HT-29 (cell line): Measurements from ENCODE around the gene CHMP5. TPM values are rescaled to one million over a fixed set of nuclear protein-coding genes. Genes with fewer than 3 reads are reported as not detected.

Source experiments
- DNase-seq: peaks from one replicate; pipeline ENCODE4 v3.0.0-alpha.2; 2015; ENCODE audit warnings: low spot score
- total RNA-seq: library from RNA; depleted of rRNA; stranded (reverse); fragments of >200 nt; shearing (Covaris generic); gene quantifications from 2 replicates; pipeline ENCODE4 v1.2.3, GENCODE V29; 2014

Gene CHMP5
- total RNA-seq, 1 experiment from 2014 or later: 29.2 TPM

DNA sequence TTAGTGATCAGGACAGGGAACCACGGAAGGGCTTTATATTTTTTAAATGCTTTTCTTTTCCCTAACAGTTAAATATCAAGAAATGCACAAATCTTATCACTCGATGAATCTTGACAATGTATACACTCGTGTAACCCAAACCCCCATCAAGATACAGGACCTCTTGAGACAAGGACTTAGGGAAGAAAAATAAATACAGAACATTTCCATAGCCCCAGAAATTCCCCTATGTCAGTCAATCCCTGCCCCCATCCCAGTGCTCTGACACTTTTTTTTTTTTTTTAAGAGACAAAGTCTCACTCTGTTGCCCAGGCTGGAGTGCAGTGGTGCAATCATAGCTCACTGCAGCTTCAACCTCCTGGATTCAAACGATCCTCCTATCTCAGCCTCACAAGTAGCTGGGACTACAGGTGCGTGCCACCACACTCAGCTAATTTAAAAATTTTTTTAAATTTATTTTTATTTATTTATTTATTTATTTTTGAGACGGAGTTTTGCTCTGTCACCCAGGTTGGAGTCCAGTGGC is 22.2 kb upstream of the CHMP5 start:
- DNase-seq: no peak

DNA sequence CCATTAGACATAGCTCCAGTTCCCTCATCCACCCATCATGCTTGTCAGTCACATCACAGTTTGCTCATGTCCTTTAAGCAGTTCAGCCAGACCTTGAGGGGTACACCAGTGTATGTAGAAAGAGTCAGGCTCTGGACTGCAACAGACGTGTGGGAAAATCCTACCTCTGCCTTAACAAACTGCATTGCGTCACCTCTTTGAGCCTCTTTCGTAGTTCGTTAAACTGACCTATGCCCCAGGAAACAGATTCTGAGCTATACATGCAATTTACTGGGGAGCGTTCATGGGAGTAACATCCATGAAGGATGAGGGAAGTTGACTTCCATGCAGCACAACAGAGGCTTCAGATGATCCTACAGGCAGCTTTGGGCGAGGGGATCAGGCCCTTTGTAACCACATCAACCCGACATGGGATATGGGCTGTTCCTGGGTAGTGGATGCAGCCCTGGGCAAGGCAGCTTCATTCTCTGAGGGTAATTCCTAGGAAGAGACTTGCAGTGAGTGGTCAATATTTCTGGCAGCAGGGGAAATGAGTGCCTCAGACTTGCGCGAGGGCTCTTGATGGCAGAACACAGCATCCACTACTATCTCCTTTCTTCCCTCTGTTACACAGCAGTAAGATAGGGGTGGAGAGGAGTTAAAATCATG is 20.6 kb upstream of the CHMP5 start:
- no peak for DNase-seq

DNA sequence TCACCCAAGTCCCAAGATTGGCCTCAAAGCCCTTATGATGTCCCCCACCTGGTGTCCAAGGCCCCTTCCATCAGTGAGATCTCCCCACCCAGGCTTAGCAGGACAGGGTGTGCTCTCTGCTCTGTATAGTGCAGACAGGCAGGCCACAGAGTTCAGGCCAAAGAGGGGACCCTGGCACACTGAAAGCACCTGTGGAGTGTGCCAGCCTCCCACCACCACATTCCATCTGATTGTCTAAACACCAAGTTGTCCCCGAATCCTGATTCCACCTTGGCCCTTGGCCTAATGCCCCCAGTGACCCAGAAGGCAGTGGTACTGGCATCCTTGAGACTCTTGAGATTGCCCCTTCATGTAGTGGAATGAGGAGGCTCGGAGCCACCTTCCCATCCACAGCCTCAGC is 19.5 kb upstream of the CHMP5 start:
- DNase-seq: no peak

DNA sequence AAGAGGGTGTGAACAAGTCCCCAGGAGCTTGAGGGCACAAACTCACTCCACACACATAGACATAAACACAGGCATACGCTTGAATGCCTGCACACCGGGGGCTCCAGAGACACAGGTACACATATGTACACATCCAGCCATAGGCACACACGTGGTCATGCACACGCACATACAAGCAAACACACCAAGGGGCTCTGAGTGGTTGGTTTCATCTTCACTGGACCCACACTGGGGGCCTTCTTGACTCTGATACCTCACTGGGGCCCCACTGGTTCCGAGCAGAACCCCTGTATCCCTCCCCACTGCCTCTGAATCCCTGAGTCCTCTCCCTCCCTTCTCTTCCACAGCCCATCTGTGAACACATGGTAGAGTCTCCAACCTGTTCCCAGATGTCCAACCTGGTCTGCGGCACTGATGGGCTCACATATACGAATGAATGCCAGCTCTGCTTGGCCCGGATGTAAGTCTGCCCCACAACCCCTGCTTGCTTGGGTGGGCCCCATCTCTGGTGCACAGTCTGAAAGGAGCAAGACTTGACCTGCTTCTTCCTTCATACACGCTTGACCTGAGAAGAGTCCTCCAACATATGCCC is 18.5 kb upstream of the CHMP5 start:
- no peak for DNase-seq

DNA sequence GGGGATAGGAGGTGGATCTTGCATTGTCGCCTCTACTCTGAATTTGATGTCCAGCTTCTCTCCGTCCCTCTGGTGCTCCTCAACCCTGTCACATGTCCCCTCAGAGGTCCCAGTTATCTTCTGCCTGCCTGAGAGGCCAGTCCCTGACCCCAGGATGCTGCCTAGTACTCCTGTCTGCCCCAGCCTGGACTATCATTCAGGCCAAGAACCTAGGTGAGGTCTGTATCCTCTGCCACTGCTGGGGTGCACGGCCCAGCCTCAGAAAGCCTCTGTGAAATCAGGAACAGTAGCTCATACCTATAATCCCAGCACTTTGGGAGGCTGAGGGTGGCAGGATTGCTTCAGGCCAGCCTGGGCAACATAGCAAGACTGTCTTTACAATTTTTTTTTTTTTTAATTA is 16.2 kb upstream of the CHMP5 start:
- no peak for DNase-seq

DNA sequence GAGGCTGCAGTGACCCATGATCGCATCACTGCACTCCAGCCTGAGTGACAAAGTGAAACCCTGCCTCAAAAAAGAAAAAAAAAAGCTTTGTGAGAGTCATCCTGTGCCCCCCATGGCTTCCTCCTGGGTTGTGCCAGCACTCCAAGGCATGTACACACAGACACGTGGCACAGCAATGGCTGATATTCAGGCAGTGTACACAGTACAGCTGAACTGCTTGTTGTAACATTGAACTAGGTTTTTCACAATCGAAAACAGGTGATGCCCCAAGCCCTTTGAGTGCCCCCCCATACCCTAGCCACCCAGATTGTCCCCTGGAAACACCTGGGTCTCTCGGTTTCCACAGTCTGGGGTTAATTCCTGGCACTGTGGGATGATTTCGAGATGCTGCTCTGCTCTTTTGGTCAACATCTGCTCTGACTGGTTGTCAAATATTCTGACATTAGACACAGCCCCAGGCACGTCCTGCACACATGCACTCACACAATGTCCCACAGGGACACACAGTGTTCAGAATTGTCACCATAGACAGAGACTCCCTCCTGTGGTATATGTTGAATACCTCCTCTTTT is 15.7 kb upstream of the CHMP5 start:
- no peak for DNase-seq

DNA sequence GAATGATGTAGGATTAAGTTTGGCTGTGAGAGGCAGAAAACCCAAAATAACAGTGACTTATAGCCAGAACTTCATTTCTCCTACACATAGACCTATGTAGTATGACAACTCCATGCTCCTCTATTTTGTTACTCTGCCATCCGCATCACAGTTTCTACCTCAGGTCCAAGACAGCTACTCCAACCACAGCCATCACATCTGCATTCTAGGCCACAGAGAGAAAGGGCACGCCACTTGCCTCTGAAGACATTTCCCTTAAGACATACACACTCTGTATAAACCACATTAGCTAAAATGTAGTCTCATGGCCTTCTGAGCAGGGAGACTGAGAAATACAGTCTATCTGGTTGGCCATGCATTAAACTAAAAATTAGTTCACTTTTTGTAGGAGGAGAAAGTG is 14.9 kb upstream of the CHMP5 start:
- DNase-seq: no peak

DNA sequence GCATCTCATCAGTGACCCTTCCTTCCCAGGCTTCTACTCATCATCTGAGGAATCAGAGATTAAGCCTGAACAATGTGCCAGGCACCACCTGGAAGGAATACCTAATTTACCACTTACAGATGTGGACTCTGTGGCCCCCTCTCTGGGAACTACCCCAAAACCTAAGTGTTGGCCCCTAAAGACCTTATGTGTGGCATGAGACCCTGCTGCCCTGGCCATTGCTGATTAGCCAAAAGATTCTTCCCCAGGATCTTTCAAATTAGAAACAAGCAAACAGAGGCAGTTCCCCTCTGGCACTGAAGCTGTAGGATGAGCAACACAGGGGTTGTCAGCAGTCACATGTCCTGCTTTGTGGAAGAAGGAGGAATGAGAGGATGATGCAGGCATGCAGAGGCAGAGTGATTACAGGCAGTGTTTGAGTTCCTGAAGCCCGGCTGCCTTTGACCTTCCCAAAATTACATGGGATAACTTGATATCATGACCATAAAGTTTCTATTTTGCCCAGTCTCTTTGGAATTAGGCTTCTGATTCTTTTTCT is 14.3 kb upstream of the CHMP5 start:
- DNase-seq: no peak

DNA sequence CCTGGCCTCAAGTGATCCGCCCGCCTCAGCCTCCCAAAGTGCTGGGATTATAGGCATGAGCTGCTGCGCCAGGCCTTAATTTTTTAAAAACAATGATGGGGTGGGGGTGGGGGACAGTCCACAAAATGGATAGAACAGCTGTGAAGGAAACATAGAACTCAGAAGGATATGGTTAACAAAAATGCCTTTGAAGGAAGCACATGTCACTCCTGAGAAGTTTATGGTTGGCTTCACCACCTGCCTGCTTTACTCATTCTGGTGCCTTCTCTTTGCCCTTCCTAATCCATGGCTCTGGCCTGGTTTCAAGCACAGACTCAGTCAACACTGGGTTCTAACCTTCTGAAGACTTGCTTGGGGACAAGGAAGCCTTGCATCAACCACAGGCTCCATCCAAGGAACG is 10.6 kb upstream of the CHMP5 start:
- no peak for DNase-seq

DNA sequence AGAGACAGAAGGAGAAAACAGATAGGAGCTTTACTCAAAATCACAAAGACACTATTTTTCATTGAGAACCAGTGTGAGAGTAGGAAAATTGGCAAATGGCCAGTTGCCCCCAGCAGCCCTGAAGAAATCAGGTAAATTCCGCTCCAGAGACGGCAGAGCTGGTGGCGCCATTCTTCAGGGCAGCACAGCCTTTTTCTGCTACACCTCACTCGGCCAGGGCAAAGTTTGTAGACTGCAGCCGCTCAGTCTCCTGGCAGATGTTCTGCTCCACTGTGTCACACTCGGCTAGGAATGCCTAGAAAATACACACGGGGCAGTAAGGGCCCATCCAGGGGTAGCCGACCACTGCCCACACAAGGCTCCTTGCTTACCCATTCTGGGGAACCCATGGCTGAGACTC is 9.8 kb upstream of the CHMP5 start:
- no peak for DNase-seq

DNA sequence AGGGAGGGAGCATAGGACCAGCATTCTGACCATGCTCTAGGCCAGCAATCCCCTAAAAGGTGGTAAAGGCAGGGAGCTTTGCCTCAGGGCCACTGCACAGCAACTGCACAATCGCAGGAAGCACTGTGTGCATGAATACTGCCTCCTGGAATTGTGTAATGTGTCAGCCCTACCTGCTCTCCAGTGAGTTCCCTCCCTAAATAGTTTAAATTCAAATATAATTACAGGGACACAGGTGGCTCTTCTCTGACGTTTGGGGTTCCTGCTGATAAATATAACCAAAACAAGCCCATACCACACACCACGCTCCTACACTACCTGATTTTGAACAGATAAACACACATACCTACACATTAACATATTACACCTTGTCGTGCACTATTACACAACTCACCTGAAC is 9.4 kb upstream of the CHMP5 start:
- no peak for DNase-seq

DNA sequence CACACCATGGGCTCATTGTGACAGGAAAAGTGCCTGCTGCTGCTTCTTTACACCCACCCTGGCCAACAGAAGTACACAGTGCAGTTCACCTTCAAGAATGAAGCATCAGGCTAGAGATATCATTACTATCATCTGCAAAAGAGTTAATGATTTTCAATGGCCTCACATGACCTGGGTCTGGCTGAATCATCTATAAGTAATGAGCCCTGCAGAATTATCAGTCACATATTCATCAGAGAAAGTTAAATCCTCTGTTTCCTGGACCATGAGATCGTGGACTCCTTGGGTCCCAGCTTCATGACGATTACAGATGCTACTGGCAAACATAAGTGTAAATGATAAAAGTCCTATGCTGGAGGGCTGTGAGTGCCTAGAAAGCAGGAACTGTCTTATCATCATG is 8.6 kb upstream of the CHMP5 start:
- no peak for DNase-seq

DNA sequence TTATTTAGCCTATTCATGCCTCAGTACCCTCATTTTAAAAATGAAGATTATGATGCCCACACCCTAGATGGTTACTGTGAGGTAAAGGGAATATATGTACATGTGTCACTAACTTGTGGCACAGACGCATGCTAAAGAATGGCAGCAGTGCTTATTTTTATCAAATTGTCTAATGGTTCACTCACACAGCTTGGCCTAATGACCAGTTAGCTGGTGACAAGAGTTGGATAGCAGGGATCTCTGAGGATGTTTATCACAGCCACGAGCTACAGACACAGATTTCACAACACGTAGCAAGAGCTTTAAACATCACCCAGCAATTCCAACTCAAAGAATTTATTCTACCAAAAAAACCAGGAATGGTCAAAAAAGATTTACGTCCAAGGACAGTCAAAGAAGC is 7.6 kb upstream of the CHMP5 start:
- no peak for DNase-seq

DNA sequence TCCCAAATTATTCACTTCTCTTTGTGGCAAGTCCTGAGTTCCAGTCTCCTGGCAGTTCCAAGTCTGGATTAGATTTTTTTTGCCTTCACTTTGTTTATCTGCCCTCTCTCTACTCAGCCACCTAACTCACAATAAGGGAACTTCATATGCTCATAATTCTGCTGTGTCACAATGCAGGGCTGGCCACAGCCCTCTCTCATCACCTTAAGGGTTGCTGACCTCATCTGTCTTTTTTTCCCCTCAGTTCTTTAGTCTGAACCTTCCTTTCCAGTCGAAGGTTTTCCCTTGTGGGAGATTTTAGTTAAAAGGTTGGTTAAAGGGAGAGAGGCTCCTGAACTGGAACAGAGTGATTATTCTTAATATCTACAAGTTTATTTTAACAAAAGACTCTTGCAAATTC is 4.5 kb upstream of the CHMP5 start:
- DNase-seq: no peak

DNA sequence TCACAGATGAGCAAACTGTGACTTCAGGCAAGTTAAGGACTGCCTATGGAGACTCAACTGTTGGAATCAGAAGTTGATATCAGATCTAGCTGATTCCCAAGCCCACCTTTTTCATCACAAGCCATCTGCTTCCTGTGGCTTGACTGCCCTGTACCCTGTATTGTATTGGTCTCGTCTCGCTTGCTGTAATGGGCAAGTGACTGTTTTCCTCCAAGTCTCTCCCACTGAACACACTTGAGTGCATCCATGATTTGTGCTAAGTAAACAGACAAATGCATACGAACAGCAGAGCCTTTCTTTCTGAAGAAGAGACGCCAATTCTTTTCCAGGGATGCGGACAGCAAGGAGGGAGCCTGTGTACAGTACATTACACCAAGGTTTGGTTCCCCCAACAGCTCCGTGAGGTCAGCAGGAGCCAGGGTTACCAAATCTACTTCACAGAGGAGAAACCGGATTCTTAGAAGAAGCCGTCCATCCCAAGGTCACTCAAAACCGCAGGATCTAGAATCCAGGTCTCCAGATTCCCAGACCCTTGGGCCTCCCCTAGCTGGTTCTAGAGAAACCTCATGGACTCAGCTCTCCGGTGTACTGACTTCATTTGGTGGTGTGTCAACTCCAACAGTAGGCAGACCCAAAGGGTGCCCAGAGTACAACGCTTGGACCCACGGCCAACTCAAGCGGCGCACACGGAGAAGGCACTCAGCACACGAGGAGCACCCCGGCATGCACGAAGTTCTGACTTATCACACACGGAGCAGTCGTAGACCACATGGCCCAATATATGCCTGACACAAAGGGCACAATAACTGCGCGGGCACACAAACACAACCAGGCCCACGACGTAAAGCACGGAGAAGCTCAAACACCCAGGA is 1.5 kb upstream of the CHMP5 start:
- peak; percentile 45 for DNase-seq

DNA sequence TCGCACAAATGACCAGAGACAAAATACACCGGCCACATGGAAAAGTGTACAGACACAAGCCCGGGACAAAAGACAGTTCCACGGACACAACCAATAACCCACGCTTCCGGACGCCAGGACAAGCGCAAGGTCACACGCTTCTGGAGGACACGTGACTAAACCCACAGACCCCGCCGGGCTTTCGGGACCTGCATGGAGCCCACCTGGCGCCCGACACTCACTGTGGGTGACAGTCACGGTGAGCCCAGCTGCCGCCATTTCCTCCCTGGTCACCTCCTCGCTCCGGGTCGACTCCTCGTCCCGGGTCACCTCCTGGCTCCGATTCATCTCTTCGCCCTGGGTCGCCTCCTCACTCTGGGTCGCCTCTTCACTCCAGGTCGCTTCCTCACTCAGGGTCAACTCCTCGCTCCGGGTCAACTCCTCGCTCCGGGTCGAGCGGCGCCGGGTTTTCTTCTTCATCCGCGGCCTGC is 811 bp upstream of the CHMP5 start:
- peak; percentile 44 for DNase-seq

DNA sequence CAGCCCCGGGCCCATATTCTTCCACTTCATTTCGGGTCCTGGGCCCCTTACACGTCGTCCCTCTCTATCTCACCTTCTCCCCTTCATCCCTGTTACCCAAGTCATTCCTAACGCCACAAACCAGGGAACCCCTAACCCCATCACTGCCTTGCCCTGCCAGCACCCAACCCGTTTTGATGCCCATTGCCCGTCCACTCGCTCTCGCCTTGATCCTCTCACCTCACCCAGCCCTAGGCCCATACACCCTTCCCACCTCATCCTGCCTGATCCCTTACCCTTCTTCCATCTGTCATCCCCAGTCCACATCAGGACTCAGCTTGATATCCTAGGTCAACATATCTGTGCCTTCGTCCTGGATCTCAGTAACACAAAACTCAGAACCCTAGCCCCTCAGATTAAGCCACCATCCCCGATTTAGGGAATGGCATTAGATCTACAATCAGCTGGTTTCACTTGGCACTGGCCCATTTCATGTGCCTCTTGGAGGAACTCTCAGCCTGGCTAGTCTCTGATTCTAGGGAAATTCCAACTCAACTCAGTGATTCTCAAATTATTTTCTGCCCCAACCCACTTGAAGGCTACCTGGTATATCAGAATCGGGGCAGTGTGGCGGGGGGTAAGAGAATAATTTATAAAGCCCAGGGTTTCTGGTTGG is 489 bp downstream of the CHMP5 start:
- DNase-seq: no peak

DNA sequence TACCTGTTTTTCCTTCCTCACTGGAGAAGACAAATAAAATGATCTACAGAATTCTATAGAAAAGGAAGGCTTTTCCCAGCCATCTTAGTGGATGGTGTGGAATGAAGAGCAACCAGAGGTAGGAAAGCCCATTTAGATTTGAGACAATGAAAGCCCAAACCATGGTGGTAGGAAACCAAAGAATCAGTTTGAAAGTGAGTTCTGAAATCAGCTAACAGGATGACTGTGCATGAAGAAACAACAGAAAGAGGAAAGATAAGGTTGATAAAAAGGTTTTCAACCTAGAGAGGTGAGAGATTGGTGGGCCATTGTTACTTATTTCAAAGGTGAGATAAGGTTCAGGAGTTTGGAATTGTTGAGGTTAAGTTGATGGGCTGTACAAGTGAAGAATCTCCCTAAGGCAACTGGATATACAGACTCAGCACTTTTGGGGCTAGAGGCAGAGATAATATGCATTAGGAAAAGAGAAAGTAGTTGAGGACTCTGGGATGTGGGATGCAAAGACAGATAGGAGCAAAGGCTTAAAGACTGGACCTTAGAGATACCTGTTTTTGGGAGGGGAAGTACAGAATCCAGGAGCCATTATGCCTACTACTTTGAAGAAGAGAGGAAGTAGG is 2.4 kb downstream of the CHMP5 start:
- no peak for DNase-seq

DNA sequence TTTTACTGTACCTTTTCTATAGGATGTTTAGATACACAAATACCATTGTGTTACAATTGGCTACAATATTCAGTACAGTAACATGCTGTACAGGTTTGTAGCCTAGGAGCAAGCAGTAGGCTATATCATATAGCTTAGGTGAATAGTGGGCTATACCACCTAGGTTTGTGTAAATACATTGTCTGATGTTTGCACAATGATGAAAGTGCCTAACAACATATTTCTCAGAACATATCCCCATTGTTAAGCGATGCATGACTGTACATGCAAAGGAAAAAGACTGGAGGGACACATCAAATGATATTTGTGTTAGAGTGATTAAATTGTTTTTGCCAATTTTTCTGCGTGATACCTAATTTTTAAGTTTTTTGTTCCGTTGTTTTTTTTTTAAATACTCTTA is 5.3 kb downstream of the CHMP5 start:
- no peak for DNase-seq

DNA sequence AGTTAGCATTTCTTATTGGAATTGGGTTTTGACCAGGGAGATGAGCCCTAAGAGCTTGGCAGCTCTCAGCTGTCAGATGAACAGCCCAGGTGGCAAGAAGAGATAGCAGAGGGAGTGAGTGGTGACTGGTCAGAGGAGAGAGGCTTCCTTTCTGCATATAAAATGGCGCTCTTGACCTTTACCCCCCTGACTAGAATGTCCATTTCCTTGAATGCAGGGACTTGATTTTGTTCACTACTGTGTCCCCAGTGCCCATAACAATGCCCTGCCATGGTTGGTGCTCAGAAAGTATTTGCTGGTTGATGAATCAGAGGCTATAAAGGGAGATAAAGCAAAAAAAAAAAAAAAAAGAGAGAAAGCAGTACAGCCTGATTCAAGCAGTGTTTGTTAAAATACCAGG is 7.2 kb downstream of the CHMP5 start:
- no peak for DNase-seq
